ENCODE data around the gene TFF3.

GRCh38 chr21:42362198-42362597 is 47.0 kb upstream of the TFF3 start:
- TF ChIP-seq EZH2phosphoT487 (IDR thresholded peaks at IDR 0.05; ENCODE audit: insufficient read depth, low read depth) (no peak), EZH2 (IDR thresholded peaks at IDR 0.05; ENCODE audit: insufficient read depth, poor library complexity, severe bottlenecking) (no peak)
